GM23248 (cell line): ENCODE data around the gene WIPF2. TPM values are rescaled to one million over a fixed set of nuclear protein-coding genes. Genes with fewer than 3 reads are reported as not detected.

Experiments used
- DNase-seq: peaks from one replicate; pipeline ENCODE4 v3.0.0-alpha.2; 2015
- H2AFZ ChIP-seq: fragments of 200-600 bp; sonication (generic); 2 replicates; pipeline ENCODE4 v1.6.1; 2016; ENCODE audit warnings: antibody characterized with exemption
- H3F3A ChIP-seq: fragments of 200-600 bp; sonication (generic); 2 replicates; pipeline ENCODE4 v1.6.1; 2016; ENCODE audit warnings: mild to moderate bottlenecking, antibody characterized with exemption, mixed run types; ENCODE audit not compliant: insufficient read depth
- H3K27ac ChIP-seq: fragments of 200-600 bp; sonication (generic); 2 replicates; pipeline ENCODE4 v1.5.1; 2016; ENCODE audit warnings: mild to moderate bottlenecking
- H3K27me3 ChIP-seq: fragments of 200-600 bp; sonication (generic); replicated peaks from 2 replicates; pipeline ENCODE4 v1.6.1; 2016; ENCODE audit warnings: mild to moderate bottlenecking; ENCODE audit not compliant: insufficient read depth
- H3K36me3 ChIP-seq: fragments of 200-600 bp; sonication (generic); 2 replicates; pipeline ENCODE4 v1.6.1; 2016; ENCODE audit warnings: low read depth, mild to moderate bottlenecking
- H3K4me1 ChIP-seq: fragments of 200-600 bp; sonication (generic); 2 replicates; pipeline ENCODE4 v1.6.1; 2016; ENCODE audit warnings: mild to moderate bottlenecking; ENCODE audit not compliant: insufficient read depth
- H3K4me2 ChIP-seq: fragments of 200-600 bp; sonication (generic); one replicate; pipeline ENCODE4 v1.6.1; 2016; ENCODE audit warnings: mild to moderate bottlenecking; ENCODE audit not compliant: unreplicated experiment
- H3K4me3 ChIP-seq: fragments of 200-600 bp; sonication (generic); 2 replicates; pipeline ENCODE4 v1.5.1; 2016; ENCODE audit warnings: mild to moderate bottlenecking
- H3K79me2 ChIP-seq: fragments of 200-600 bp; sonication (generic); 2 replicates; pipeline ENCODE4 v1.6.1; 2016; ENCODE audit warnings: mild to moderate bottlenecking; ENCODE audit not compliant: insufficient read depth
- H3K9ac ChIP-seq: fragments of 200-600 bp; sonication (generic); 2 replicates; pipeline ENCODE4 v1.6.1; 2016; ENCODE audit warnings: mild to moderate bottlenecking
- H3K9me2 ChIP-seq: fragments of 200-600 bp; sonication (generic); 2 replicates; pipeline ENCODE4 v1.6.1; 2016; ENCODE audit warnings: mixed run types, mild to moderate bottlenecking, moderate library complexity; ENCODE audit not compliant: insufficient read depth
- H3K9me3 ChIP-seq: fragments of 200-600 bp; sonication (generic); one replicate; pipeline ENCODE4 v1.6.1; 2017; ENCODE audit warnings: low read depth
- H4K20me1 ChIP-seq: fragments of 200-600 bp; sonication (generic); 2 replicates; pipeline ENCODE4 v1.6.0; 2016; ENCODE audit not compliant: insufficient read depth
- EZH2 ChIP-seq: fragments of 200-600 bp; sonication (generic); IDR thresholded peaks from 2 replicates; pipeline ENCODE4 v1.6.1; 2018; ENCODE audit warnings: antibody characterized with exemption, mild to moderate bottlenecking; ENCODE audit not compliant: insufficient read depth, poor library complexity, severe bottlenecking
- EZH2phosphoT487 ChIP-seq: fragments of 200-600 bp; sonication (generic); IDR thresholded peaks from 2 replicates; pipeline ENCODE4 v1.6.1; 2018; ENCODE audit warnings: antibody characterized with exemption, moderate library complexity, mild to moderate bottlenecking, low read depth; ENCODE audit not compliant: insufficient read depth
- WGBS, 2 experiments: methylation state at CpG; one replicate each; pipeline ENCODE4 v1.1.6; 2015 to 2017; ENCODE audit warnings: low lambda C conversion rate in 2 of 2, low coverage in 1 of 2; ENCODE audit errors: missing lambda C conversion rate in 2 of 2; 5-methylcytosine and 5-hydroxymethylcytosine counted together
- in situ Hi-C: fragments of 300-500 bp; cut with MboI; formaldehyde crosslinking; loops from 2 replicates; pipeline ENCODE4 v1.15.0; 2020
- polyA plus RNA-seq: library from polyadenylated mRNA; unstranded; fragments of >200 nt; fragmentation: Nextera tagmentation; extraction: Ambion mirVana; gene quantifications from 2 replicates; pipeline ENCODE4 v1.2.1, GENCODE V29; 2016
- total RNA-seq: library from RNA; depleted of rRNA; stranded (reverse); fragments of >200 nt; shearing (Covaris generic); gene quantifications from 2 replicates; pipeline ENCODE4 v1.2.3, GENCODE V29; 2014

The WIPF2 gene
- total and polyA plus RNA-seq, 2 experiments from 2014 or later, result 5.9 to 20.5 TPM

DNA sequence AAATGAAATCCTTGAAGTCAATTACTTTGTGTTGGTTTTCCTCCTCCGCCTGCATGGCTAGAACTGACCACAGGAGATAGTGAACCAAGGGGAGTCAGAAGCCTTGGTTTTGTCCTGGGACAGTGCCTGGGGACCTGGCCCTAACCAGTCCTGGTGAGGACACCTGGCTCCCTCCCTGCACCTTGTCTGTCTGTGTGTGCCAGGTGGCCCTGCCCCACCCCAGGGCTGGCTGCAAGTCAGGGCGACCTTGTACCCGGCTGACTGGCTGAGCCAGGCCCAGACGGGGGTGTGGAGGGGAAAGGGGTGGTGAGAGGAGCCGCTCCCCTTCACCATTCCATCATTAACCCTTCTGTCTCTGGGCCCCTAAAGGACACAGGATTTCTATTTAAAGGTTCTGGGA, 38.4 kb upstream of the WIPF2 start:
- Histone ChIP-seq H3K9me2 (no peaks in the 10 kb centered on the region), H3K4me1 (peaks cover 23% of the 10 kb centered on the region), H3K9ac (no peak overlapping the region), H3K27ac (peak overlapping the region; percentile 17; the same call in 1 of the 2 replicates), H3K4me2 (no peak overlapping the region), H2AFZ (no peak overlapping the region), H3K4me3 (no peak overlapping the region), H3K36me3 (no peaks in the 10 kb centered on the region), H3F3A (peaks cover 24% of the 10 kb centered on the region), H3K79me2 (no peaks in the 10 kb centered on the region), H3K9me3 (no peaks in the 10 kb centered on the region), H4K20me1 (no peaks in the 10 kb centered on the region), H3K27me3 (no peaks in the 10 kb centered on the region)
- in situ Hi-C loops, result no loop called here
- WGBS, 2 experiments, result 72 to 83% methylated on average over 5 of the region's 5 CpGs
- DNase-seq, result no peak
- TF ChIP-seq EZH2phosphoT487, result no peak
- no peak for TF ChIP-seq EZH2

DNA sequence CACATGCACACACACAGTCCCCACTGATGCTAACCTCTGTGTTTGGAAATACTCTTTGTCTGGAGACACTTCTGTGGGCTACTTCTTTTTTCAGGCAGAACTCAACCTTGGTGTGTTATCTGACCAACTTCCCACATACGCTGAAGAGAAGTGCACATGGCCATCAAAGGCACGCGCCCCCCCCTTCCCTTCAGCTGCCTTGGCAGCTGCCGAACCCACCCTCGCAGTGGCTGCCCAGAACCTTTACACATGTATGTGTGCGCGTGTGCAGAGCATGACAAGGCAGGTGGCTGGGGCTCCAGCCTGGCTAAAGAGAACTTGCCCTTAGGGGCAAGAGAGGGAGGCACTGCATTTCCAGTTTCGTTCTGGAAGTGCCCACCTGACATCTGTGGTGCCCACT, 37.9 kb upstream of the WIPF2 start:
- Histone ChIP-seq H3F3A (peaks cover 19% of the 10 kb centered on the region), H3K27me3 (no peaks in the 10 kb centered on the region), H3K79me2 (no peaks in the 10 kb centered on the region), H4K20me1 (no peaks in the 10 kb centered on the region), H3K9me3 (no peaks in the 10 kb centered on the region), H2AFZ (no peak overlapping the region), H3K4me3 (no peak overlapping the region), H3K9me2 (no peaks in the 10 kb centered on the region), H3K36me3 (no peaks in the 10 kb centered on the region), H3K27ac (no peak overlapping the region), H3K4me1 (peaks cover 23% of the 10 kb centered on the region), H3K9ac (no peak overlapping the region), H3K4me2 (no peak overlapping the region)
- no peak for TF ChIP-seq EZH2phosphoT487
- no peak for TF ChIP-seq EZH2
- 81 to 85% methylated on average over 8 of the region's 8 CpGs for WGBS, 2 experiments
- in situ Hi-C loops, result no loop called here
- no peak for DNase-seq

DNA sequence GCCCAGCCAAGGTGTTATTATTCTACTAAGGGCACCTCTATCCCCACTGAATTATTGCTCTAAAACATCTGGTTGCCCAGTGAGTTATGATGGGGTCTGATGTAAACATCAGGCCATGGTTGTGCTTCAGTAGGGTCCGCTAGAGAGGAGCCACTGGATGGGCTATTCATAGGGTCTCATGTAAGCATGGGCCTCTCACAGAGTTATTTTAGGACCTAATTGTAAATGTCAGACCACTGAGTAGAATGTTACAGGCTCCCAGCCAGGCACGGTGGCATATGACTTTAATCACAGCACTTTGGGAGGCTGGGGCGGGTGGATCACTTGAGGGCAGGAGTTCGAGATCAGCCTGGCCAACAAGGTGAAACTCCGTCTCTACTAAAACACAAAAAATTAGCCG, 36.5 kb upstream of the WIPF2 start:
- H3K36me3 ChIP-seq, result no peaks in the 10 kb centered on the region
- no peak overlapping the region for H3K4me3 ChIP-seq
- H3K79me2 ChIP-seq, result no peaks in the 10 kb centered on the region
- H3K27me3 ChIP-seq, result no peaks in the 10 kb centered on the region
- H3K4me2 ChIP-seq, result no peak overlapping the region
- no peak for DNase-seq
- H3K4me1 ChIP-seq, result peaks cover 19% of the 10 kb centered on the region
- no peaks in the 10 kb centered on the region for H4K20me1 ChIP-seq
- no peak for TF ChIP-seq EZH2
- no peak for TF ChIP-seq EZH2phosphoT487
- H3F3A ChIP-seq, result peaks cover 17% of the 10 kb centered on the region
- H3K9me3 ChIP-seq, result no peaks in the 10 kb centered on the region
- no peak overlapping the region for H2AFZ ChIP-seq
- in situ Hi-C loops, result no loop called here
- no peak overlapping the region for H3K9ac ChIP-seq
- no peaks in the 10 kb centered on the region for H3K9me2 ChIP-seq
- no peak overlapping the region for H3K27ac ChIP-seq
- WGBS, 2 experiments, result 82 to 90% methylated on average over 6 of the region's 6 CpGs

DNA sequence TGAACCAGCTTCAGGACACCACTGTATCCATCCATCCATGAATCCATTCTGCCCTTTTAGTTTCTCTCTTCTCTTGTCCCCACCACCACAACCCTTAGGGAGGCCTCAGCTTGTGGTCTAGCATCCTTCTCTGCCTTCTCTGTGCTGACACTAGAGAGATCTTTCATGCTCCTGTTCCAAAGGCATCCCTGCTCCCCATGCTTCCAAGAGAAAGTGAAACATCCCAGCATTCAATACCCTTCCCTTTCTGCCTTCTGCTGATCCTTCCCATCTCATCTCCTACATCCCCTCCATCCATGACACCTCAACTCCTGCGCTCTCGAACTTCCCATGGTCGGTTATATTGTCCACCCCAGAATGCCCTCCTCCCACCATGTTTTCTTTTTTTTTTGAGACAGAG, 31.9 kb upstream of the WIPF2 start:
- H3K4me3 ChIP-seq, result no peak overlapping the region
- no peaks in the 10 kb centered on the region for H3K79me2 ChIP-seq
- H3K36me3 ChIP-seq, result no peaks in the 10 kb centered on the region
- H3K27ac ChIP-seq, result no peak overlapping the region
- H3F3A ChIP-seq, result no peaks in the 10 kb centered on the region
- H3K9me3 ChIP-seq, result no peaks in the 10 kb centered on the region
- no peak for TF ChIP-seq EZH2phosphoT487
- no peak for TF ChIP-seq EZH2
- no peaks in the 10 kb centered on the region for H3K9me2 ChIP-seq
- WGBS, 2 experiments, result 99 to 100% methylated on average over 3 of the region's 3 CpGs
- no peak overlapping the region for H2AFZ ChIP-seq
- no peaks in the 10 kb centered on the region for H3K27me3 ChIP-seq
- DNase-seq, result no peak
- in situ Hi-C loops, result no loop called here
- no peaks in the 10 kb centered on the region for H4K20me1 ChIP-seq
- no peak overlapping the region for H3K9ac ChIP-seq
- no peaks in the 10 kb centered on the region for H3K4me1 ChIP-seq
- no peak overlapping the region for H3K4me2 ChIP-seq

DNA sequence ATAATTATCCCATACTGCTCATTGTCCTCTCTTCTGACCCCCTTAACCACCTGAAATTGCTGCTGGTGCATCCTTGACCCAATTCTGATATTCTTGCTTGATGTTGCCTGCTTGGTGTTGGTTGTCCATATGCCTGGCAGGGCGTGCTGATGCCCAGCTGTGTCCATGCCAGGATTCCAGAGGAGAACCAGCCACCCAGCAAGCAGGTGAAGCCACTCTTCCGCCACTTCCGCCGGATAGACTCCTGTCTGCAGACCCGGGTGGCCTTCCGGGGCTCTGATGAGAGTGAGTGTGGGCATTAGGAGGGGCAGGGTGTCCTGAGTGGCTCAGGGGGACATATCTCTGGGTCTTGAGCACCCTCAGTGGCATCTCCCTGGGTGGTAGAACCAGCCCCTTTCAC, 30.4 kb upstream of the WIPF2 start:
- Histone ChIP-seq H3K79me2 (no peaks in the 10 kb centered on the region), H3K4me2 (no peak overlapping the region), H3K4me1 (no peaks in the 10 kb centered on the region), H3K9ac (no peak overlapping the region), H3K4me3 (no peak overlapping the region), H3K9me3 (no peaks in the 10 kb centered on the region), H4K20me1 (no peaks in the 10 kb centered on the region), H3F3A (no peaks in the 10 kb centered on the region), H3K27me3 (no peaks in the 10 kb centered on the region), H3K9me2 (no peaks in the 10 kb centered on the region), H3K27ac (no peak overlapping the region), H3K36me3 (no peaks in the 10 kb centered on the region), H2AFZ (no peak overlapping the region)
- DNase-seq, result no peak
- 97 to 100% methylated on average over 6 of the region's 6 CpGs for WGBS, 2 experiments
- in situ Hi-C loops, result no loop called here
- TF ChIP-seq EZH2phosphoT487 (no peak), EZH2 (no peak)
